ENCODE data around the gene PIEZO2. TPM values are rescaled to one million over a fixed set of nuclear protein-coding genes. Genes with fewer than 3 reads are reported as not detected.
A peak's percentile ranks its signal among the peaks of the same experiment; 100 is the strongest.
"Not testable (repeated sequence)": the region's sequence is repeated elsewhere in the genome, so short reads cannot be mapped to it uniquely, and the experiment has no call there.

The PIEZO2 gene
- 8.4 TPM for total RNA-seq (ENCODE audit: unreplicated experiment)
- long read RNA-seq, partial matches to known transcripts = 0 of 1 reads
- long read RNA-seq, other reads (novel, unspliced or antisense) = 1 of 1 reads

DNA sequence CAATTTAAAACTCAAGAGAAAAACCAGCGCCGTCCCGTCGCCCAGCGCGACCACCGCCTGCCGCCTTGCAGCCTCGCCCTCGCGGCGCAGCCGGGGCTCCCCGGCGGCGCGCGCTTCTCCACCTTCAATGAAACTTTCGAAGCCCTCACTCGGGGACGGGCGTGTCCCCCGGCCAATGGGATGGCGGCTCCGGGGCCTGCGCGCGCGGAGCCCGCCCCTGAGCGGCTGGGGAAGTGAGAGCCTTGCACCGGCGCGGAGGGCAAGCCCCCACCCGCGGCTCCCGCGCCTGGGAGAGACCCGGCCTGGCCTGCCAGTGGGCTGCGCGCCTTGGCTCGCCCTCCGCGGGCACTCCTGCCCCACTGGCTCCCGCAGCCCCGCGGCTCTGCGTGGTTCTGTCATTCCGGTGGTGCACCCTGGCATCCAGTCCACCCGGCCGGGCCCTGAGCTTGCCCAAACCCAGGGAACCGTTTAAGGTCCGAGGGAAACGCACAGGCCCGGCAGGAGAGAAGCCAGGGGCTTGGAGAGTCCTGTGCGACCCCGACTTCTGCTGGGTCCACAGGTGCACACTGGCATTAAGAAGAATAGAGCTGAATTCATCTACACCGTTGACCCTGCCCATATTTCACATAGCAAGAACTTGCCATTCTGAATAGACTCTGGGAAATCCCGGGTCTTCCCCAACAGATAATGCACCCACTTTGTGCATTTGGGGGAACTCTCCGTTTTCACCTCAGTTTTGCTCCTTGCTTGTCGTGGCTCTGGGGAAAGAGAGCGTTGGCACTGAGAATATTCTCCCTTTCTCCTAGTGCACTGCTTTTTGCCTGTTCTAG is at the start of gene PIEZO2:
TSS of gene PIEZO2 (minus strand) at position 129 of the 830 bp plus-strand sequence. CDS start 981 bp downstream, outside the sequence.
- TF ChIP-seq, protein P1, sequence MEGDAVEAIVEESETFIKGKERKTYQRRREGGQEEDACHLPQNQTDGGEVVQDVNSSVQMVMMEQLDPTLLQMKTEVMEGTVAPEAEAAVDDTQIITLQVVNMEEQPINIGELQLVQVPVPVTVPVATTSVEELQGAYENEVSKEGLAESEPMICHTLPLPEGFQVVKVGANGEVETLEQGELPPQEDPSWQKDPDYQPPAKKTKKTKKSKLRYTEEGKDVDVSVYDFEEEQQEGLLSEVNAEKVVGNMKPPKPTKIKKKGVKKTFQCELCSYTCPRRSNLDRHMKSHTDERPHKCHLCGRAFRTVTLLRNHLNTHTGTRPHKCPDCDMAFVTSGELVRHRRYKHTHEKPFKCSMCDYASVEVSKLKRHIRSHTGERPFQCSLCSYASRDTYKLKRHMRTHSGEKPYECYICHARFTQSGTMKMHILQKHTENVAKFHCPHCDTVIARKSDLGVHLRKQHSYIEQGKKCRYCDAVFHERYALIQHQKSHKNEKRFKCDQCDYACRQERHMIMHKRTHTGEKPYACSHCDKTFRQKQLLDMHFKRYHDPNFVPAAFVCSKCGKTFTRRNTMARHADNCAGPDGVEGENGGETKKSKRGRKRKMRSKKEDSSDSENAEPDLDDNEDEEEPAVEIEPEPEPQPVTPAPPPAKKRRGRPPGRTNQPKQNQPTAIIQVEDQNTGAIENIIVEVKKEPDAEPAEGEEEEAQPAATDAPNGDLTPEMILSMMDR (IDR thresholded peaks at IDR 0.05; ENCODE audit: unreplicated experiment) = no peak
- peaks cover 22% of the 10 kb centered on the region for H3K27me3 Mint-ChIP-seq (ENCODE audit: unreplicated experiment)
- peaks cover 16% of the 10 kb centered on the region for H3K4me1 Mint-ChIP-seq (ENCODE audit: unreplicated experiment)
- H3K4me3 Mint-ChIP-seq (ENCODE audit: unreplicated experiment) = peak within 1 kb of the TSS; percentile 90
- peaks cover 12% of the 10 kb centered on the region for H3K36me3 Mint-ChIP-seq (ENCODE audit: low read depth, unreplicated experiment)
- H3K9me3 Mint-ChIP-seq (ENCODE audit: unreplicated experiment) = peaks cover 5% of the 10 kb centered on the region
- H3K27ac Mint-ChIP-seq (ENCODE audit: unreplicated experiment) = peak within 1 kb of the TSS; percentile 42
- DNase-seq (ENCODE audit: low spot score) = peak; percentile 74

DNA sequence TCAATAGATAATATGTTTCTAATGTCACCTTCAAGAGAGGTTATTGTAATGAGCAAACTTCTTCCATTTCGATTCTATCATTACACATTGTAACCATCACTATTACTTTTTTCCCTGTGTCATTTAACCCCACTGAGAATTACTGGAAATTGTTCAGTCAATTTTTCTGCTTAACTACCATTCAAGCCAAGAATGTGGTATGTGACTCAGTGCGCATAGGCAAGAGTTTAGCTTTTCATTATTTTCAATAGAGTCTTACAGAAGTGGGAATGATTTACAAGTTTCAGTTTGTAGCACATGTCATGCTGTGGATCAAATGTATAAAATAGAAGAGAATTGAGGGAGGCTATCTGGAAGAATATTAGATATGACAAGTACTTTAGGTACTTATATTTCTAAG is 34.3 kb upstream of the PIEZO2 start:
- Mint-ChIP-seq H3K27me3 (ENCODE audit: unreplicated experiment) (peaks cover 3% of the 10 kb centered on the region), H3K27ac (ENCODE audit: unreplicated experiment) (no peak overlapping the region), H3K4me3 (ENCODE audit: unreplicated experiment) (no peak overlapping the region), H3K9me3 (ENCODE audit: unreplicated experiment) (no peaks in the 10 kb centered on the region), H3K4me1 (ENCODE audit: unreplicated experiment) (no peaks in the 10 kb centered on the region), H3K36me3 (ENCODE audit: low read depth, unreplicated experiment) (no peaks in the 10 kb centered on the region)
- no peak for DNase-seq (ENCODE audit: low spot score)
- TF ChIP-seq, protein P1 (IDR thresholded peaks at IDR 0.05; ENCODE audit: unreplicated experiment) = no peak

DNA sequence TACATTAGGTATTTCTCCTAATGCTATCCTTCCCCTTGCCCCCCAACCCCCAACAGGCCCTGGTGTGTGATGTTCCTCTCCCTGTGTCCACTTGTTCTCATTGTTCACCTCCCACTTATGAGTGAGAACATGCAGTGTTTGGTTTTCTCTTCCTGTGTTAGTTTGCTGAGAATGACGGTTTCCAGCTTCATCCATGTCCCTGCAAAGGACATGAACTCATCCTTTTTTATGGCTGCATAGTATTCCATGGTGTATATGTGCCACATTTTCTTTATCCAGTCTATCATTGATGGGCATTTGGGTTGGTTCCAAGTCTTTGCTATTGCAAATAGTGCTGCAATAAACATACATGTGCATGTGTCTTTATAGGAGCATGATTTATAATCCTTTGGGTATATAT is 32.3 kb upstream of the PIEZO2 start:
- H3K36me3 Mint-ChIP-seq (ENCODE audit: low read depth, unreplicated experiment); H3K27ac Mint-ChIP-seq (ENCODE audit: unreplicated experiment); H3K4me3 Mint-ChIP-seq (ENCODE audit: unreplicated experiment); H3K27me3 Mint-ChIP-seq (ENCODE audit: unreplicated experiment); H3K9me3 Mint-ChIP-seq (ENCODE audit: unreplicated experiment); DNase-seq (ENCODE audit: low spot score); H3K4me1 Mint-ChIP-seq (ENCODE audit: unreplicated experiment): not testable (repeated sequence)

DNA sequence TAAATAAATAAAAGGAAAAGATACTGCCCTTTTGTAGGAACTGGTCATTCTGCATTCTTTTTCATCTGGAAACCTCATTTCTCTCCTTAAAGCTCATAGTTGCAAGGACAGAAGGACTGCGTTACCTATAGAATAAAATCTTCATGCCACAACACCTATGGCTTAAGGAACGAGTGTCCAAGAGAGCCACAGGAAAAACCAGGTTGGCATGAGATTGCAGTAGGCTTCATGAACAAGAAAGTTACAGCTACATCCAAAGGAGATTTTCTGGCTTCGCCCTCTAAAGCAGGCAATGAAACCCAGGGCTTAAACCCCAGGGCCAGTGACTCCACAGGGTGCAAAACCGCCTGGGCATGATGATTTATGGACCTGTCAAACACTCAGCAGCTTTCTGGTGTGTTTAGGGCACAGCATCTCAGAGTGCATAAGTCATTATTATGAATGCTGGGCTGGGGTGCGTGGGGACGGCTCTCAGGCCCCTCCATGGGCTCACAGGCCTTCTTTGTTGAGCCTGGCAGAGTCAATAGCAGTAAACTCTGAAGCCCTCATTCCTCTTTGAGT is 30.7 kb upstream of the PIEZO2 start:
- Mint-ChIP-seq H3K4me3 (ENCODE audit: unreplicated experiment) (no peak overlapping the region), H3K27ac (ENCODE audit: unreplicated experiment) (no peak overlapping the region), H3K36me3 (ENCODE audit: low read depth, unreplicated experiment) (no peaks in the 10 kb centered on the region), H3K4me1 (ENCODE audit: unreplicated experiment) (no peaks in the 10 kb centered on the region), H3K27me3 (ENCODE audit: unreplicated experiment) (peaks cover 3% of the 10 kb centered on the region), H3K9me3 (ENCODE audit: unreplicated experiment) (no peaks in the 10 kb centered on the region)
- TF ChIP-seq, protein P1 (IDR thresholded peaks at IDR 0.05; ENCODE audit: unreplicated experiment) = no peak
- no peak for DNase-seq (ENCODE audit: low spot score)

DNA sequence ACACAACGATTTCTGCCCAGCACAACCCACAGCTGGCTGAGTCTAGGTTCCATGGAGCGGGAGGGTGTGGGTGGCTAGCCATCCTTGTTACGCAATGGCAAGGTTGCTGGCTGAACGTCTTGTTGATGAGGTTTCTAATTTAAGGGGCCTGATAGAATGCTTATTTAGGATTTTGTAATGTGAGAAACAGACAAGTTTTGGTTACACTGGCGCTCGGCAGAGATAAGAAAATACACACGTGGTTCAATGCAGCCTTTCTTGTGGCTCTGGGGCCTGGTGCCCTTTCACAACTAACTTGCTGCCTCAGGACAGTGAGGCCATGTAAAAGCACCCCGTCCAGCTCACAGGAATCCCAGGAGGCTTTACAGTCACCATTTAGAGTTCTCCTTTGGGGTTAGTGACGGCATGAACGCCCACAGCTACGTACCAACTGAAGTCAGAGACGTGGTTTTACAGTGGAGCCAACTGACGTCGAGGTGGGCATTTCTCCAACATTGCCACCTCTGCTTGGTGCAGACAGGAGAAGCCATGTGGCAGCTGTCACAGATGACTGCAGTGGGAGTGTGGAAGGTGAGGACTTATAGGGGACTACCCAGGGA is 29.7 kb upstream of the PIEZO2 start:
- Mint-ChIP-seq H3K27ac (ENCODE audit: unreplicated experiment) (no peak overlapping the region), H3K9me3 (ENCODE audit: unreplicated experiment) (no peaks in the 10 kb centered on the region), H3K4me1 (ENCODE audit: unreplicated experiment) (no peaks in the 10 kb centered on the region), H3K27me3 (ENCODE audit: unreplicated experiment) (peaks cover 3% of the 10 kb centered on the region), H3K36me3 (ENCODE audit: low read depth, unreplicated experiment) (no peaks in the 10 kb centered on the region), H3K4me3 (ENCODE audit: unreplicated experiment) (no peak overlapping the region)
- DNase-seq (ENCODE audit: low spot score) = no peak
- TF ChIP-seq, protein P1 (IDR thresholded peaks at IDR 0.05; ENCODE audit: unreplicated experiment) = no peak

Measured in endothelial cell (in vitro differentiated cells).